WI38 (cell line): ENCODE data around the gene DDX4.
"Not testable (repeated sequence)": the region's sequence is repeated elsewhere in the genome, so short reads cannot be mapped to it uniquely, and the experiment has no call there.

Source experiments
- H3K4me3 ChIP-seq: 2 replicates; pipeline ENCODE4 v1.5.1; 2011; ENCODE audit warnings: low read depth, mild to moderate bottlenecking, control low read depth, low read length
- CTCF ChIP-seq: IDR thresholded peaks from 2 replicates; pipeline ENCODE4 v1.5.1; 2012; ENCODE audit warnings: low read depth, mild to moderate bottlenecking, control low read depth, low read length

DDX4 gene

DNA sequence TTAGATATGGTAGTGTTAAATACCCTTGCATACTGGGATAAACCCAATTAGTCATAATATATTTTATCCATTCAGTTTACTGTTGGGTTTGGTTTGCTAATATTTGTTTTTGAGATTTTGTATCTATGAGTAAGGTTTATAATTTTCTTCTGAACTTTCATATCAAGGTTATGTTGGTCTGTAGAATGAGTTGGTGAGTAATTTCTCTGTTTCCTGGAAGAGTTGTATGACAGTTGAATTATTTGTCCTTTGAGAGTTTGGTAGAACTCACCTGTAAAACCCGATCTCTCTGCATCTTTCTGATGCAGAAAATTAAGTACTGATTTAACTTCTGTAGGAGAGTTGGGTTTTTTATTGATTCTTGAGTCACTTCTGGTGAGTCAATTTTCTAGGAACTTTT, 20.4 kb downstream of the DDX4 start:
- H3K4me3 ChIP-seq, result no peak overlapping the region
- no peak for TF ChIP-seq CTCF

GRCh38 chr5:55758714-55759113, 20.9 kb downstream of the DDX4 start:
- H3K4me3 ChIP-seq, result no peak overlapping the region
- TF ChIP-seq CTCF, result no peak

DNA sequence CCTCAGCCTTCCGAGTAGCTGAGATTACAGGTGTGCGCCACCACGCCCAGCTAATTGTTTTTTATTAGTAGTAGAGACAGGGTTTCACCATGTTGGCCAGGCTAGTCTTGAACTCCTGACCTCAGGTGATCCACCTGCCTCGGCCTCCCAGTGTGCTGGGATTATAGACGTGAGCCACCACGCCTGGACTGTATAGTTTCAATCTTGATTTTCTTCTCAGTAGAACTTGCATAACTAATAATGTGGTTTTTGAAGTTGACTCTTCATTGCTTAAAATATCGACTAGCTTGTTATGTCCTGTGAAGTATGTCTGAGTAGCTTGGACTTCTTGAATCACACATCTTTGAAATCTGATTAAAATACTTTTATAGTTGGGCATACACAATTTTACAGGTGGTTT, 23.9 kb downstream of the DDX4 start:
- not testable (repeated sequence) for H3K4me3 ChIP-seq

DNA sequence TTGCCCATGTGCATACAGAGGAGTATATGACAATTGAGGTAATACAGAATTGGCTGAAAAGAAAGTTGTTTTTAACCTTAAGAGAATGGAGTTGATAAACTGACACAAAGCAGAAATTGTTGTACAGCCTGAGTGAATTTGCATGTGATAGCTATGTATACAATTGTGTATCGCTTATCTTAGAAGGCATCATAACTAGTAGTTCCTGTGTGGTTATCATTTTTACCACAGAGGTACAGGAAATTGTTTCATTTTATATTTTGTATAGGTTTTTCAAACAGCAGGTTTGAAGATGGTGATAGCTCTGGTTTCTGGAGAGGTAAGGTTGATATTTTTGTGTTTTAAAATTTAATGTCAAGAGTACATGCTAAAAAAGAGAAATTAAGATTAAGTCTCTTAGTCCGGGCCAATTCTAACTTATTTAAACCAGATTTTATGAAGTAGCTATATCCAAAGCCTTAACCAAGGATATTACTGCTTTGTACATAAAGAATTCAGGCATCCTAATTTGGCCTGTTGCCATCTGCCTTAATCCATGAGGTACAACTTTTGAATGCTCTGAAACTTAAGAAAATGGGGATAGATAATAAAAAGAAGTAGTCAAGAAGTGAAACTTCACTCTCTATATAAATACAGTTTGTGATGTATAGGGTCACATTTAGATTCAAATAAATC, 26.0 kb downstream of the DDX4 start:
- no peak for TF ChIP-seq CTCF
- H3K4me3 ChIP-seq, result no peak overlapping the region

GRCh38 chr5:55768279-55768678, 30.4 kb downstream of the DDX4 start:
- TF ChIP-seq CTCF, result no peak
- no peak overlapping the region for H3K4me3 ChIP-seq

- no peak overlapping the region for H3K4me3 ChIP-seq
- TF ChIP-seq CTCF, result no peak
Observed at GRCh38 chr5:55771175-55771655, 33.4 kb downstream of the DDX4 start.

GRCh38 chr5:55773057-55773456, 35.2 kb downstream of the DDX4 start:
- H3K4me3 ChIP-seq, result no peak overlapping the region
- no peak for TF ChIP-seq CTCF

DNA sequence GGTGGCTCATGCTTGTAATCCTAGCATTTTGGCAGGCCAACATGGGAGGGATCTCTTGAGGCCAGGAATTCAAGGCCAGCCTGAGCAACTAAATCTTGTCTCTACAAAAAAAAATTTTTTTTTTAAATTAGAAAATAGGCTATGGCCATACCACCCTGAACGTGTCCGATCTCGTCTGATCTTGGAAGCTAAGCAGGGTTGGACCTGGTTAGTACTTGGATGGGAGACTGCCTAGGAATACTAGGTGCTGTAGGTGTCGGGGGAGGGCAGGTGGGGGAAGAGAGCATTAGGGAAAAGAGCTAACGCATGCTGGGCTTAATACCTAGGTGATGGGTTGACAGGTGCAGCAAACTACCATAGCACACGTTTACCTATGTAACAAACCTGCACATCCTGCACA, 39.5 kb downstream of the DDX4 start:
- no peak for TF ChIP-seq CTCF
- no peak overlapping the region for H3K4me3 ChIP-seq
